Epithelial cell of proximal tubule (primary cell): Measurements from ENCODE around the gene SLC25A34. TPM values are rescaled to one million over a fixed set of nuclear protein-coding genes. Genes with fewer than 3 reads are reported as not detected.

Experiments used
- DNase-seq: peaks from one replicate; pipeline ENCODE4 v3.0.0-alpha.2; 2011; ENCODE audit warnings: low read depth
- H3K4me3 ChIP-seq: 2 replicates; pipeline ENCODE4 v1.5.1; 2011; ENCODE audit warnings: low read depth, mild to moderate bottlenecking, low read length
- total RNA-seq: library from RNA; depleted of rRNA; stranded (reverse); fragments of >200 nt; gene quantifications from 2 replicates; pipeline ENCODE4 v1.2.3, GENCODE V29; 2015
- TF ChIP-seq, protein P1 (sequence below): conservative IDR thresholded peaks from 2 replicates; pipeline ENCODE4 v1.5.1; 2012; ENCODE audit warnings: low read depth, mild to moderate bottlenecking, low read length

Gene SLC25A34
- total RNA-seq, 1 donor from 2014 or later = 0.75 TPM

DNA sequence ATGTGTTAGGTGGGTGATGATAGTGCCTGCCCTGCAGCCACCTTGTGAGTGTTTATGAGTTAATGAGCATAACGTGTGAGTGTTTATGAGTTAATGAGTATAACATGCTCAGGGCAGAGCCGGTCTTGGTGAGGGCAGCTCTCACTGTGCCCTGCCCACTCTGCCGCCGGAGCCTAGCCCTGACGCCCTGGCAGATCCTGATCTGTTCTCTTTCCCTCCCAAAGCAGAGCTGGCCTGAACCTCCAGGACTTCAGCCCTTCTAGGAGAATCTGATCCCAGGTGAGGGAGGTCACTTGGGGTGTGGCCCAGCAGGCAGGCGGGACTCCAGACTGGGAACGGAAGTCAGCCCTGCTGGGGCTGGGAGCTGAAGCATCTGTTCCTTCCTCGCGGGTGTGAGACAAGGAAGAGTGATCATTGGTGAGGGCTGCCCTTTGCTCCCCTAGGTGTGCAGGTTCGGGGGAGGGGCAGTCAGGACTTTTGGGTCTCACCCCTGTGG, 28.3 kb downstream of the SLC25A34 start:
- DNase-seq = no peak
- TF ChIP-seq, protein P1, sequence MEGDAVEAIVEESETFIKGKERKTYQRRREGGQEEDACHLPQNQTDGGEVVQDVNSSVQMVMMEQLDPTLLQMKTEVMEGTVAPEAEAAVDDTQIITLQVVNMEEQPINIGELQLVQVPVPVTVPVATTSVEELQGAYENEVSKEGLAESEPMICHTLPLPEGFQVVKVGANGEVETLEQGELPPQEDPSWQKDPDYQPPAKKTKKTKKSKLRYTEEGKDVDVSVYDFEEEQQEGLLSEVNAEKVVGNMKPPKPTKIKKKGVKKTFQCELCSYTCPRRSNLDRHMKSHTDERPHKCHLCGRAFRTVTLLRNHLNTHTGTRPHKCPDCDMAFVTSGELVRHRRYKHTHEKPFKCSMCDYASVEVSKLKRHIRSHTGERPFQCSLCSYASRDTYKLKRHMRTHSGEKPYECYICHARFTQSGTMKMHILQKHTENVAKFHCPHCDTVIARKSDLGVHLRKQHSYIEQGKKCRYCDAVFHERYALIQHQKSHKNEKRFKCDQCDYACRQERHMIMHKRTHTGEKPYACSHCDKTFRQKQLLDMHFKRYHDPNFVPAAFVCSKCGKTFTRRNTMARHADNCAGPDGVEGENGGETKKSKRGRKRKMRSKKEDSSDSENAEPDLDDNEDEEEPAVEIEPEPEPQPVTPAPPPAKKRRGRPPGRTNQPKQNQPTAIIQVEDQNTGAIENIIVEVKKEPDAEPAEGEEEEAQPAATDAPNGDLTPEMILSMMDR = no peak

DNA sequence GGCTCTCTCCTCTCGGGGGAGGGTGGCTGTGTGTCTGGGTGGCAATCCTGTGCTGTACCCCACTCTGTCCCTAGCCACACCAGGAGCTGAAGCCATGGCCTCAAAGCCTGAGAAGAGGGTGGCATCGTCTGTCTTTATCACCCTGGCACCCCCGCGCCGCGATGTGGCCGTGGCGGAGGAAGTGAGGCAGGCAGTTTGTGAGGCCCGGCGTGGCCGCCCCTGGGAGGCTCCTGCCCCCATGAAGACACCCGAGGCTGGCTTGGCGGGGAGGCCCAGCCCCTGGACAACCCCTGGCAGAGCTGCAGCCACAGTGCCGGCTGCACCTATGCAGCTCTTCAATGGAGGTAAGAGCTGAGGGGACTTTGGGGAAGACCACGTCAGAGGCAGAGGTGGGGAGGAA, 28.8 kb downstream of the SLC25A34 start:
- no peak for DNase-seq
- TF ChIP-seq, protein P1 = no peak
- no peak overlapping the region for H3K4me3 ChIP-seq

More for the DNA sequence above, 28.3 kb downstream of the SLC25A34 start:
- peak overlapping the region; percentile 21 for H3K4me3 ChIP-seq

DNA sequence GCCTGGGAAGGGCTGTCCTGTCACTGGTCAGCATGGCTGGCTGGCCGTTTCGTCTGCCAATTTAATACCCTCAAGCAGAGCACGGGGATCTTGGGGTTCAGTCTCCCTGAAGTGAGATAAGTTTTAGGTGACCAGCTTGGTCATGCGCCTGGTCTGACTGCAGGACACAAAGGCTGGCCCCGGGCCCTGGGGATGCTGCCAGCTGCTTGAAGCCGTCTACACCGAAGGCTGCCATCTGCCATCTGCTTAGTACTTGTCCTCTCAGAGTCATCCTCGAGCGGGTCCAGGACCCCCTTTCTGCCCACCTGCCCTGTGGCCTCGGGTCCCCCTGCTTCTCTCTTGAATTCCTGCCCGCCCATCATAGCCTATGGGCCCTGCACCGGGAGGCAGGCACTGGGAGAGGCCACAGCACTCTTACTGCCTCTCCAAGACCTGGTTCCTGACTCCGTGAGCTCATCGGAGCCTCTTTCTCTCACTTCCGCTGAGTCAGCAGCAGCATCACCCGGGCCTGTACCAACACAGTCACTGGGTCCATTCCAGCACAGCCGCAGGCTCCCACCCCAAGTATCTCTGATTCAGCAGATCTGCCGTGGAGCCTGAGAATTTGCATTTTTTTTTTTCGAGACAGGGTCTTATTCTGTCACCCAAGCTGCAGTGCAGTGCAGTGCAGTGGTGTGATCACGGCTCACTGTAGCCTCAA, 29.6 kb downstream of the SLC25A34 start:
- no peak for DNase-seq
- TF ChIP-seq, protein P1 = no peak
- no peak overlapping the region for H3K4me3 ChIP-seq

DNA sequence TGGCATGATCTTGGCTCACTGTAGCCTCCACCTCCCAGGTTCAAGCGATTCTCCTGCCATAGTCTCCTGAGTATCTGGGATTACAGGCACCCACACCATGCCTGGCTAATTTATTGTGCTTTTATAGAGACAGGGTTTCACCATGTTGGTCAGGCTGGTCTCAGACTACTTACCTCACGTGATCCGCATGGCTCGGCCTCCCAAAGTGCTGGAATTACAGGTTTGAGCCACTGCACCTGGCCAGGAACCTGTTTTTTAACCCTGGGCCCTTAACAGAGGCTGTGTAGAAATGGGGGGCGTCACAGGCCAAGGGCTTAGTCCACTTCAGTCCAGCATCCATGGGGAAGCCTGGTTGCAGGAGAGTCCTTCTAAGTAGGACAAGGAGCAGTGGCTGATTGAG, 31.9 kb downstream of the SLC25A34 start:
- H3K4me3 ChIP-seq = no peak overlapping the region
- TF ChIP-seq, protein P1 = no peak
- no peak for DNase-seq

DNA sequence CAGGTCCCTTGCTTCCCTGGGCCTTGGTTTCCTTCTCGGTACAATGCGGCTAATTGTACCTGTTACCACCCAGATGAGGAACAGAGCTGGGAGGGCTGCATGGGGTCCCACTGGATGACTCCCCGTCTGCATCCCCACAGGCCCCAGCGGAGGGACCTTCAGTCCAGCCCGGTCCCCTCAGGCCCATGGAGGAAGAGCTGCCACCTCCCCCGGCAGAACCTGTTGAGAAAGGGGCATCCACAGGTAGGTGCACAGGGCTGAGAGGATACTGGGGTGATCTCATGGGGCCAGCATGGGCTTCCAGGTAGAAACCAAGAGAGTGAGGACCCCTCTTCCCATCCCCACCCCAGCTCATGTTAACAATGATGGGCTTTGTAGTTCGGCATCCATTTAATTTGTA, 32.3 kb downstream of the SLC25A34 start:
- no peak for DNase-seq
- TF ChIP-seq, protein P1 = no peak

DNA sequence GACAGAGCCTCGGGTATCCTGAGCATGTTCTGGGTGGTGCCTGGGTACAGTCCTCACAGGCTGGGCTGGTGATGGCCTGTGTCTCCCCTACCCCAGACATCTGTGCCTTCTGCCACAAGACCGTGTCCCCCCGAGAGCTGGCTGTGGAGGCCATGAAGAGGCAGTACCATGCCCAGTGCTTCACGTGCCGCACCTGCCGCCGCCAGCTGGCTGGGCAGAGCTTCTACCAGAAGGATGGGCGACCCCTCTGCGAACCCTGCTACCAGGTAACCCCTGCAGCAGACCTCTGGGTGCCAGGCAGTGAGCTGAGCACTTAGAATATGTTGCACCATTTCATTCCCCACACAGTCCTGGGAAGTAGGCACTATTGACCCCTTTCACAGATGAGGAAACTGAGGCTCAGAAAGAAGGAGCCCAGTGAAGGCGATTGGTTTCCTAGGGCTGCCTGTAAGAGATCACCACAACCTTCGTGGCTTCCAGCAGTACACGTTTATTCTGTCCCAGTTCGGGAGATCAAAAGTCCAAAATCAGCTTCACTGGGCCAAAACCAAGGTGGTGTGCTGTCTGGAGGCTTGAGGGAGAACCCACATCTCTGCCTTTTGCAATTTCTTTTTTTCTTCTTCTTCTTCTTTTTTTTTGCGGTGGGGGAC, 34.4 kb downstream of the SLC25A34 start:
- TF ChIP-seq, protein P1 = no peak
- no peak overlapping the region for H3K4me3 ChIP-seq
- no peak for DNase-seq

More for the DNA sequence above, 32.3 kb downstream of the SLC25A34 start:
- H3K4me3 ChIP-seq = no peak overlapping the region
